Mammary microvascular endothelial cell (primary cell): ENCODE measurements around the gene PI4K2A. TPM values are rescaled to one million over a fixed set of nuclear protein-coding genes. Genes with fewer than 3 reads are reported as not detected.

ENCODE experiments used
- total RNA-seq: library from RNA; depleted of rRNA; stranded (reverse); fragments of >200 nt; gene quantifications from 2 replicates; pipeline ENCODE4 v1.2.3, GENCODE V29; 2015

The PI4K2A gene
- 25.2 and 26.0 TPM in 2 replicates for total RNA-seq

DNA sequence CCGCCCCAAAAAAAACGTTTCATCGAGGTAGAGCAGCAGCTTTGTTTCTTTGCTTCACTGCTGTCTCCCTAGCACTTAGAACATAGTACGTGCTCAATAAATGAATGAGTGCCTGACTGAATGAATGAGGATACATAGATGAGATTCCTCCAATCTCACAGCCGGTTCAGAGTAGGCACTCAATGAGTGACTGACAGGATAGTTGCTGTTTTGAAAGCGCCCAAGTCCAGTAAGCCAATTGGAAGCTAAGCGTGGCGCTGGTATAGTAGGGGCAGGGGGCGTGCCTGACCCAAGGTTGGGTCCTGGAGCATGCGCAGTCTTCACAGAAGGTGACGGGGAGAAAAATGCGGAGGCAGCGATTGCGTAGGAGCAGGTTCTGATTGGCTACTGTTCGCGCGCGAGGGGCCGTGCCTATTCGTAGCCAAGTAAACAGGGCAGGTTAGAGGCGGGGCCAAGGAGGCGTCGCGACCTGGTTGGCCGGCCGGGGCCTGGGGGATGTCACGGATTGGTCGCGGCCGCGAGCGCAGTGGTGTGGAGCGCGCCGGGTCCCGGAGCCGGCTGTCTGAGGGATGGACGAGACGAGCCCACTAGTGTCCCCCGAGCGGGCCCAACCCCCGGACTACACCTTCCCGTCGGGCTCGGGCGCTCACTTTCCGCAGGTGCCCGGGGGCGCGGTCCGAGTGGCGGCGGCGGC is at the start of gene PI4K2A:
Gene PI4K2A (plus strand): TSS at position 498 of the 694 bp plus-strand sequence. CDS start 72 bp downstream, at position 570.

DNA sequence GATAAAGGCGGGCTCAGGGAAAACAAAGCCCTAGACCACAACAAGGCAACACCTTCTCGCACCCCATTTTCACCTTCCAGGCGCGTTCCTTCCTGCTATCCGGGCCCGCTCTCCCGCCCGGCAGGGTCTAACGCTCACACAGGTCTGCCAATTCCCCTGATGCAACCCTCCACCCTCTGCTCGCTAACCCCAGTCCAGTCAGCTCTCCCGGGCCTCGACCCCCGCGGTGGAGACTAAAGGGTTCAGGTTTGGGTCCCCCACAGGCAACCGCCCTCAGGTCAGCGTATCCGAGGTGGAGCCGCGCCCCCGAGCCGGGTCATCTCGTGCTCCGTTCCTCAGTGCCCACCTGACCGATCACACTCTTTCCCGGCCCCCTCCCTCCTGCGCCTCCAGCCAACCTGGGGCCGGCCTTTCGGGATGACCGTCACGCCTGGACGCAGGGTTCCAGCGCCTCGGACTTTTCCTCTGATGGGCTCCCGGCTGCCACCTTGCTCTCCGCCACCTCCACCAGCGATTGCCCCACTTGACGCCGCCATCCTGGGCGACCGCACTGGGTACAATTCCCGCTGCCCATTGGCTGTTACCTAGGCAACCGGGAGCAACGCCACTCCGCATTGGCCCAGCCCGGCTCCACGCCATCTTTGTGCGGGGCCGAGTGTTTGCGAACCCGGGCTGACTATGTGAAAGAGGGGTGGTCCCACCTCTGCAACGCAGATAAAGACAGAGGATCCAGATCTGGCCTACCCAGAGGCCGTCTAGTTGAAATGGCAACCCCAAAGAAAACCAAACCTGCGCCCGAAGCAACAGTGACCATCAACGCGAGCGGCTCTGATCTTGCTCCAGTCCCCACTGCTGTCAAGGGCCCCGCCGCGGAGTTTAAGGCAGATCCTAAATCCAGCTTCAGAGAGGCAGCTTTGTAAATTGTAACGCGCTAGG is 7.3 kb upstream of the PI4K2A start, which contains the start of gene MORN4:
Gene MORN4 (minus strand): TSS at position 552 of the 936 bp plus-strand sequence. CDS start 13,847 bp downstream, outside the sequence.

DNA sequence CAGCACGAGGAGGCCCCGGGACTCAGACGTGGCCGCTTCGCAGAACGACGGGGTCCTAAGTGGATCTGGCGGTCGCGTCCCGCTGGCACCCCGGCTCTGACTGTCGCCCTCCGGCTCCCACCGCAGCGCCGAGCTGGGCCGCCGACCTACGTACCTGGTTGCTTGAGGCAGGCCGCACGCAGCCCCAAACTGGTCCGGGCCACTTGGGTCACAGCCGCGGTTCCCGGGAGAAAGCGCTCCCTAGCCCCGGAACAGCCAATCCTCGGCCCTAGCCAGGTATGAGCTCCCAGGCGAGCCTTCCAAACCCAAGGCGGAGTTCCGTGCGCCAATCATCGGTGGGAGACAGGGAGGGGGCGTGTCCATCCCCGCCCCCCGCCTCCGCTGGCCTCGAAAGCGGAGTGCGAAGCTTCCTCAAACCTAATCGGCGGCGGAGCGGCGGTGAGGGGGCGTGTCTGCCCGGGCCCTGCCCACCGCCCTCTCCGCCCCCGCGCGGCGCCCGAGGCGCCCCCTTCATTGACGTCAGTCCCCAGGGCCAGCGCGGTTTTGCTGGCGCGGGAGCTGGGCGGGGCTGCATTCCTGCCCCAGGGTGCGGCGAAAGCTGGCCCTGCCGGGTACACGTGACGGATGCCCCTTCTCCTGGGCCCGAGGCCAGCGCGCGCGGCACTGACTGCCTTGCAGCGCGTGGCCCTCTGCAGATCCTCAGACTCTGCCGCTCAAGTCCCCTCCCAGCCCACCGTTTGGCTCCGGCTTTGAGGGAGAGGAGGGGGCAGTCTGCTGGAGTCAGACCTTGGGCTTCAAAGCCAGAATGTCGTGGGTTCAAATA is 46.7 kb downstream of the PI4K2A start, which contains the start of gene AVPI1:
Gene AVPI1 (minus strand): TSS at position 280 of the 823 bp plus-strand sequence. CDS start 7,336 bp downstream, outside the sequence.

DNA sequence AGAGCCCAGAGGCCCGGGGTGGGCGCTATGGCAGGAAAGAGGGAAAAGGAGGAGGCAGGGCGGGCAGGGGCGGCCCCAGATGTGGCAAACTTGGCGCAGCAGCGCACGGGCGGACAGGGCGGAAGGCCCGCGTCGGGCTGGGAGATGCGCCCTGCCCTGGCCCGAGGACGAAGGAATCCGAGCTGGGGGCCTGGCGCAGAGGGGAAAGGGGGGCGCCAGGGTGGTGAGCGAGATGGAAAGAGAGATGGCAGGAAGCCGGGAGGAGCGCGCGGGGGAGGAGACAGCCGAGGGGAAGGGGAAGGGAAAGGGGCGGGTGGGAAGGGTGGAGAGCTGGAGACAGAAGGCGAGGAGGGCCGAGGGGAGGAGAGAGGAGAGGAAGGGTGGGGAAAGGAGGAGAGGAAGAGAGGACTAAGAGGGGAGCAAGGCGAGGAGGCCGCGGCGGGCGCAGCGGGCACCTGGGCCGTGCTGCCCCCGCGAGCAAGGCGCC is 72.9 kb downstream of the PI4K2A start, which contains the start of gene MARVELD1:
Gene MARVELD1 (plus strand): TSS at position 392 of the 487 bp plus-strand sequence. CDS start 147 bp downstream, outside the sequence.

Other genes starting within 250 kb of the PI4K2A start
- 33.5 and 41.9 TPM in 2 replicates for gene RRP12, start 239.3 kb upstream of the PI4K2A start, total RNA-seq
- gene PGAM1, start 214.5 kb upstream of the PI4K2A start, total RNA-seq = 564 and 638 TPM in 2 replicates
- gene EXOSC1, start 194.7 kb upstream of the PI4K2A start, total RNA-seq = 47.9 and 53.0 TPM in 2 replicates
- 47.6 and 57.6 TPM in 2 replicates for gene ZDHHC16, start 194.5 kb upstream of the PI4K2A start, total RNA-seq
- 102 and 107 TPM in 2 replicates for gene MMS19, start 142.2 kb upstream of the PI4K2A start, total RNA-seq
- gene UBTD1, start 141.7 kb upstream of the PI4K2A start, total RNA-seq = 29.5 and 31.7 TPM in 2 replicates
- 0.49 and 0.67 TPM in 2 replicates for gene ANKRD2, start 67.9 kb upstream of the PI4K2A start, total RNA-seq
- 0.07 and 0.10 TPM in 2 replicates for gene HOGA1, start 56.3 kb upstream of the PI4K2A start, total RNA-seq
- not detected in 2 replicates for gene C10orf62, start 51.0 kb upstream of the PI4K2A start, total RNA-seq
- 5.1 and 6.1 TPM in 2 replicates for gene MORN4, start 7.2 kb upstream of the PI4K2A start, total RNA-seq
- gene AVPI1, start 46.6 kb downstream of the PI4K2A start, total RNA-seq = 4.4 and 5.2 TPM in 2 replicates
- gene MARVELD1, start 73.1 kb downstream of the PI4K2A start, total RNA-seq = 27.0 and 38.7 TPM in 2 replicates
- 9.7 and 9.8 TPM in 2 replicates for gene ZFYVE27, start 96.5 kb downstream of the PI4K2A start, total RNA-seq
- not detected in 2 replicates for gene SFRP5, start 131.3 kb downstream of the PI4K2A start, total RNA-seq
- 0.05 TPM in 1 of 2 replicates, not detected in the other for gene GOLGA7B, start 209.2 kb downstream of the PI4K2A start, total RNA-seq